ENCODE data around the gene BBIP1.

BBIP1 gene

GRCh38 chr10:110861930-110862649, 56.9 kb downstream of the BBIP1 start:
- no peak for DNase-seq (ENCODE audit: low read depth)

GRCh38 chr10:110861476-110861875, 57.5 kb downstream of the BBIP1 start:
- no peak for DNase-seq (ENCODE audit: low read depth)

- DNase-seq (ENCODE audit: low read depth): no peak
These were observed 58.3 kb downstream of the BBIP1 start for GRCh38 chr10:110860576-110861241.

- DNase-seq (ENCODE audit: low read depth): no peak
These were observed 59.0 kb downstream of the BBIP1 start for GRCh38 chr10:110859973-110860376.

GRCh38 chr10:110859206-110859972, 59.6 kb downstream of the BBIP1 start:
- DNase-seq (ENCODE audit: low read depth): no peak

- DNase-seq (ENCODE audit: low read depth): no peak
These were observed 60.6 kb downstream of the BBIP1 start for GRCh38 chr10:110858297-110858934.

GRCh38 chr10:110857265-110858171, 61.5 kb downstream of the BBIP1 start:
- DNase-seq (ENCODE audit: low read depth): no peak

GRCh38 chr10:110853921-110854605, 64.9 kb downstream of the BBIP1 start:
- no peak for DNase-seq (ENCODE audit: low read depth)

- no peak for DNase-seq (ENCODE audit: low read depth)
These were observed 66.0 kb downstream of the BBIP1 start for GRCh38 chr10:110852947-110853346.

- DNase-seq (ENCODE audit: low read depth): no peak
These were observed 66.6 kb downstream of the BBIP1 start for GRCh38 chr10:110852255-110852896.

GRCh38 chr10:110851020-110851612, 67.9 kb downstream of the BBIP1 start:
- DNase-seq (ENCODE audit: low read depth): no peak

GRCh38 chr10:110850099-110850498, 68.9 kb downstream of the BBIP1 start:
- DNase-seq (ENCODE audit: low read depth): no peak
